GM21737 (cell line): ENCODE data around the gene MAP2K5.

ENCODE experiments used
- ATAC-seq: cut with Tn5 transposase; IDR thresholded peaks from one replicate; pipeline ENCODE4 v1.9.1; 2021; ENCODE audit warnings: mild to moderate bottlenecking, moderate library complexity; ENCODE audit not compliant: unreplicated experiment

Gene MAP2K5

DNA sequence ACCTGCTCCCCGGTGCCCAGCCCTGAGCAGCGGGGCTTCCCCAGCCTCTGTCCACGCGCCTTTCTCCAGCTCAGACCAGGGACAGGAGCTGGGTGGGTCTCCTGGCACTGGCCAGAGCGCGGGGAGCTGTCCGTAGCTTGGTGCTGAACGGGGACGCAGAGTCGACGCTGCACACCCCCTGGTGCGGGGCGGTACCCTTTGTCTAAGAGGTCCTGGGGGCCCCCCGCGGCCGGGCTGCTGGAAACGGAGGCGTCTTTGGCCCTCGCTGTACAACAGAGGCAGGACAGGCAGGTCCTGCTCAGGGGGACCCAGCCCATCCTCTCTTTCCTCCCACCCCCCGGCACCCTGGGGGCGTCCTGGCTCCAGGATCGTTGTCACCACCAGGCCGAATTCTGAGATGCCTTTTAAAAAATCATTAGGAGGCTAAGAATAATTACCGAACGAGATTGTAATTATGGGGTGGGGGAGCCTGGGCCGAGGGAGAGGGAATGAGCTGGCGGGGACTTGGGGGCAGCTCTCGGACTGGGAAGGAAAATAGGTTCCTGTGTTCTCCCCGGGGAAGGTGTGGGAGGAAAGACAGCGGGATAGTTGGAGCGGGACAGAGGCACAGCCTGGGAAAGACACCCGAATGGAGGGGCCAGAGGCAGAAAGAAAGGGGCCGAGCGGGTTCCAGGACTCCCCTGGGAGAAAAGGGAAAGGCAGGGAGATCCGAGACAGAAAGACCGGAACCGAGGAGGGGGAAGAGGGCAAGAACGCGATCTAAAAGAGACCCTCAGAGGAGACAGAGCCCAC, 278.7 kb downstream of the MAP2K5 start:
- no peak for ATAC-seq

GRCh38 chr15:67821784-67822440, 279.4 kb downstream of the MAP2K5 start:
- ATAC-seq = no peak

GRCh38 chr15:67822537-67823313, 280.2 kb downstream of the MAP2K5 start:
- no peak for ATAC-seq

GRCh38 chr15:67823314-67824196, 281.1 kb downstream of the MAP2K5 start:
- ATAC-seq = no peak

GRCh38 chr15:67824197-67824968, 281.9 kb downstream of the MAP2K5 start:
- no peak for ATAC-seq

- ATAC-seq = no peak
These were observed 282.7 kb downstream of the MAP2K5 start, which contains the start of gene SKOR1 for GRCh38 chr15:67824976-67825880. Gene SKOR1 (plus strand): TSS chr15:67825509. CDS start chr15:67825603, 94 bp downstream.

DNA sequence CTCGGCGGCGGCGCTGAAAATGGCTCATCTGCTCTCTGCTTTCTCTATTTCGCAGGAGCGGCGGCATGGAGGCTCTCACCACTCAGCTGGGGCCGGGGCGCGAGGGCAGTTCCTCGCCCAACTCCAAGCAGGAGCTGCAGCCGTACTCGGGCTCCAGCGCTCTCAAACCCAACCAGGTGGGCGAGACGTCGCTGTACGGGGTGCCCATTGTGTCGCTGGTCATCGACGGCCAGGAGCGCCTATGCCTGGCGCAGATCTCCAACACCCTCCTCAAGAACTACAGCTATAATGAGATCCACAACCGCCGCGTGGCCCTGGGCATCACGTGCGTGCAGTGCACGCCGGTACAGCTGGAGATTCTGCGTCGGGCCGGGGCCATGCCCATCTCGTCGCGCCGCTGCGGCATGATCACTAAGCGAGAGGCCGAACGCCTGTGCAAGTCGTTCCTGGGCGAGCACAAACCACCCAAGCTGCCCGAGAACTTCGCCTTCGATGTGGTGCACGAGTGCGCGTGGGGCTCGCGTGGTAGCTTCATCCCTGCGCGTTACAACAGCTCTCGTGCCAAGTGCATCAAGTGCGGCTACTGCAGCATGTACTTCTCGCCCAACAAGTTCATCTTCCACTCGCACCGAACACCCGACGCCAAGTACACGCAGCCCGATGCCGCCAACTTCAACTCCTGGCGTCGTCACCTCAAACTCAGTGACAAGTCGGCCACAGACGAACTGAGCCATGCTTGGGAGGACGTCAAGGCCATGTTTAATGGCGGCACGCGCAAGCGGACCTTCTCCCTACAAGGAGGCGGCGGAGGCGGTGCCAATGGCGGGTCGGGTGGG, 283.6 kb downstream of the MAP2K5 start:
- ATAC-seq = no peak

DNA sequence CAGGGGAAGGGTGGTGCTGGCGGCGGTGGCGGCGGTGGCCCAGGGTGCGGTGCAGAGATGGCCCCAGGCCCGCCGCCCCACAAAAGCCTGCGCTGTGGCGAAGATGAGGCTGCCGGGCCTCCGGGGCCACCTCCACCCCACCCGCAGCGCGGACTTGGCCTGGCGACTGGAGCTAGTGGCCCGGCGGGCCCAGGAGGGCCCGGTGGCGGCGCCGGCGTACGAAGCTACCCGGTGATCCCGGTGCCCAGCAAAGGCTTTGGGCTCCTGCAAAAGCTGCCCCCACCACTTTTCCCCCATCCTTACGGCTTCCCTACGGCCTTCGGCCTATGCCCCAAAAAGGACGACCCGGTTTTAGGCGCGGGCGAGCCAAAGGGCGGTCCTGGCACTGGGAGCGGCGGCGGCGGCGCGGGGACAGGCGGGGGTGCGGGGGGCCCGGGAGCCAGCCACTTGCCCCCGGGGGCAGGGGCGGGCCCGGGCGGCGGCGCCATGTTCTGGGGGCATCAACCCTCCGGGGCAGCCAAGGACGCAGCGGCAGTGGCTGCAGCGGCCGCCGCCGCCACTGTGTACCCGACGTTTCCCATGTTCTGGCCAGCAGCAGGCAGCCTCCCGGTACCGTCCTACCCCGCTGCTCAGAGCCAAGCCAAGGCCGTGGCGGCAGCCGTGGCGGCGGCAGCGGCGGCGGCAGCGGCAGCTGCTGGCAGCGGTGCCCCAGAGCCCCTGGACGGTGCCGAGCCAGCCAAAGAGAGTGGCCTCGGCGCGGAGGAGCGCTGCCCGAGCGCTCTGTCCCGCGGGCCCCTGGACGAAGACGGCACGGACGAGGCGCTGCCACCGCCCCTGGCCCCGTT, 284.4 kb downstream of the MAP2K5 start:
- no peak for ATAC-seq

DNA sequence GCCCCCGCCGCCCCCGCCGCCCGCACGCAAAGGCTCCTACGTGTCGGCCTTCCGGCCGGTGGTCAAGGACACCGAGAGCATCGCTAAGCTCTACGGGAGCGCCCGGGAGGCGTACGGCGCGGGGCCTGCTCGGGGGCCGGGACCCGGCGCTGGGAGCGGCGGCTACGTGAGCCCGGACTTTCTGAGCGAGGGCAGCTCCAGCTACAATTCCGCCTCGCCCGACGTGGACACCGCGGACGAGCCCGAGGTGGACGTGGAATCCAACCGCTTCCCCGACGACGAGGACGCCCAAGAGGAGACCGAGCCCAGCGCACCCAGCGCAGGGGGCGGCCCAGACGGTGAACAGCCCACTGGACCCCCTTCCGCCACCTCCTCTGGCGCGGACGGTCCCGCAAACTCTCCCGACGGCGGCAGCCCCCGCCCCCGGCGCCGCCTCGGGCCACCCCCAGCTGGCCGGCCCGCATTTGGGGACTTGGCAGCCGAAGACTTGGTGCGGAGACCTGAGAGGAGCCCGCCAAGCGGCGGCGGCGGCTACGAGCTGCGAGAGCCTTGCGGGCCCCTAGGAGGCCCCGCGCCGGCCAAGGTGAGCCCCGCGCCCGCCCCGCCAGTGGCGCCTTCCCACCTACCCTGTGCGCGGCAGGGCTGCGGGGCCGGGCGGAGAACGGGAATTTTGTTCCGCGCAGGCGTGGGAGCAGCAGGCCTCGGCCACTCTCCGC, 285.2 kb downstream of the MAP2K5 start:
- no peak for ATAC-seq

GRCh38 chr15:67828278-67828968, 285.9 kb downstream of the MAP2K5 start:
- no peak for ATAC-seq

DNA sequence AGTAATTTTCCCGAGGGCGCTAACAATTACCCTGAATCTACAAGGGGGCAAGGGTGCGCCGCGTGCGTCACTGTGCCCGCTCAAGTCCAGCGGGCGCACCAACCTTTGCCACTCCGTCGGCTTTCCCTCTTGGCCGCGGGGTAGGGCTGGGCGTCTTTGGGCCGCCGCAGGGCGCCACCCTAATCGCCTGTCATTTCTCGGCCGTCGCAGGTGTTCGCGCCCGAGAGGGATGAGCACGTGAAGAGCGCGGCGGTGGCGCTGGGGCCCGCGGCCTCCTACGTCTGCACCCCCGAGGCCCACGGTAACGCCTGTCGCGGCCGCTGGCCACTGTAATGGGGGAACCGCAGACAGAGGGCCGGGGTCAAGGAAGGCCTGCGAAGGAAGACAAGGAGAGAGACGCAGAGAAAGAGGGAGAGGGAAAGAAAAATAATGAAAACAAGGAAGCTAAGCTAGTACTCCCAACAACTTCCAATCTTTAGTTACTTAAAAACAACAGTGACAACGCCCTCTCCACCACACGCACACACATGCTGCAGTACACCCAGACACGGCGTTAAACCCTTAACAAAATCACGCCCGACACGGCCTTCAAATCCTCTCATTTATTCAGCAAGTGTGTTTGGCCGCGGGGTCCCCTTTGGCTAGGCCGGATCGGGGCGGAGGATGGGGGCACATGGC, 286.6 kb downstream of the MAP2K5 start:
- ATAC-seq = no peak

- ATAC-seq = no peak
These were observed 287.4 kb downstream of the MAP2K5 start for GRCh38 chr15:67829647-67830504.

GRCh38 chr15:67831363-67831762, 288.9 kb downstream of the MAP2K5 start:
- no peak for ATAC-seq

DNA sequence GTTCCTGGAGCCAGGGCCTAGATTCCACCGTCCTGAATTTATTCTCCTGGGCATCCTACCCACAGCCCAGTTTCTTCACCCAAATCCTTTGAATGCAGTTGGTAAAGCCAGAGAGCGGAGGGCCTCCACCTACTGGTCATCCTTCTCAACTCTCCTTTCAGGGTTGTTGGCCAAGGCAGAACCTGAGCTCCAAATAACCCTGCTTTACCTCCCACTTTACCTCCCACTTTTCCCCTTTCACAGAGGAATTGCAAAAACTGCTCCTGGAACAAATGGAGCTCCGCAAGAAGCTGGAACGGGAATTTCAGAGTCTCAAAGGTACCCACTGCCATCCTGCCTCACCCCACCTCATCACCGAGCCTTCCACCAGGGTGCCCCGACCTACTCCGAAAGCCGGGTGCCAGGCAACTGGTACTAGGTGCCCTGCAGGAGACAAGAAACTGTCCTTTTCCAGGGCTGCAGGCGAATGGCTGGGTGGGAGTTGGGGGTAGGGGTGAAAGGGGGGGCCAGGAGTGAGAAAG, 289.6 kb downstream of the MAP2K5 start:
- ATAC-seq = no peak
